H1 (cell line): ENCODE measurements around the gene ZBTB16. TPM values are rescaled to one million over a fixed set of nuclear protein-coding genes. Genes with fewer than 3 reads are reported as not detected.

Experiments
- CTCF ChIA-PET: fragments of 300-600 bp; sonication (Branson Sonifier 250); formaldehyde crosslinking; loops from one replicate; lab custom pipeline; 2021; ENCODE audit not compliant: partially characterized antibody; lab: Charles Lee
- POLR2A ChIA-PET: fragments of 300-600 bp; sonication (Branson Sonifier 250); formaldehyde crosslinking; loops from one replicate; lab custom pipeline; 2021; ENCODE audit warnings: inconsistent platforms; ENCODE audit not compliant: partially characterized antibody; lab: Charles Lee
- DNase-seq, 2 experiments: peaks; one replicate each; pipeline versions ENCODE4 v3.0.0 to v3.0.0-alpha.2; 2010 to 2022; ENCODE audit warnings: low spot score in 2 of 2, low read depth in 1 of 2, mixed read lengths in 1 of 2
- FAIRE-seq: peaks from 2 replicates; lab custom pipeline; 2011; peaks lifted over from hg19 to GRCh38; lab: Jason Lieb, UNC
- H2AFZ ChIP-seq: 2 replicates; pipeline ENCODE4 v1.8.1; 2012; ENCODE audit warnings: low read length, inconsistent platforms
- H2AK5ac ChIP-seq: 2 replicates; pipeline ENCODE4 v1.6.1; 2013; ENCODE audit warnings: low read depth, low read length
- H2BK120ac ChIP-seq: replicated peaks from 2 replicates; pipeline ENCODE3; 2013; ENCODE audit warnings: low read depth, low read length, inconsistent platforms
- H2BK12ac ChIP-seq: 2 replicates; pipeline ENCODE4 v1.6.1; 2013; ENCODE audit warnings: low read depth, low read length
- H2BK15ac ChIP-seq: 2 replicates; pipeline ENCODE4 v1.6.1; 2013; ENCODE audit warnings: low read length
- H2BK20ac ChIP-seq: 2 replicates; pipeline ENCODE4 v1.6.1; 2013; ENCODE audit warnings: low read length
- H2BK5ac ChIP-seq: 2 replicates; pipeline ENCODE4 v1.6.1; 2013; ENCODE audit warnings: low read depth, low read length
- H3K14ac ChIP-seq: 2 replicates; pipeline ENCODE4 v1.6.1; 2013; ENCODE audit warnings: inconsistent platforms; ENCODE audit not compliant: insufficient read length
- H3K18ac ChIP-seq: 2 replicates; pipeline ENCODE4 v1.6.1; 2013; ENCODE audit warnings: low read length; ENCODE audit errors: extremely low read depth
- H3K23ac ChIP-seq: 2 replicates; pipeline ENCODE4 v1.6.1; 2013; ENCODE audit warnings: inconsistent platforms; ENCODE audit not compliant: insufficient read length
- H3K23me2 ChIP-seq: 2 replicates; pipeline ENCODE4 v1.6.1; 2013; ENCODE audit warnings: low read depth, low read length
- H3K27ac ChIP-seq: 2 replicates; pipeline ENCODE4 v1.6.1; 2011; ENCODE audit warnings: low read depth, low read length, inconsistent platforms
- H3K27me3 ChIP-seq, 4 experiments: replicated peaks in 1 of 4; 1 replicate in 1 of 4; 2 replicates in 3 of 4; pipeline versions ENCODE4 v1.6.1 to v1.8.1; 2011 to 2013; ENCODE audit warnings: low read length in 3 of 4, mild to moderate bottlenecking in 3 of 4, inconsistent platforms in 2 of 4, mixed read lengths in 2 of 4, moderate library complexity in 1 of 4; ENCODE audit not compliant: control insufficient read depth in 3 of 4, insufficient read depth in 3 of 4; ENCODE audit errors: extremely low read depth in 1 of 4
- H3K36me3 ChIP-seq, 4 experiments: 2 replicates each; pipeline versions ENCODE4 v1.6.1 to v1.8.1; 2011 to 2013; ENCODE audit warnings: mild to moderate bottlenecking in 4 of 4, low read length in 3 of 4, moderate library complexity in 2 of 4, control low read depth in 1 of 4, inconsistent platforms in 1 of 4; ENCODE audit not compliant: insufficient read depth in 4 of 4, control insufficient read depth in 2 of 4
- H3K4ac ChIP-seq: replicated peaks from 2 replicates; pipeline ENCODE3; 2013; ENCODE audit warnings: low read length, low read depth, mixed read lengths, inconsistent platforms; ENCODE audit not compliant: insufficient read length
- H3K4me1 ChIP-seq, 4 experiments: replicated peaks in 1 of 4; 1 replicate in 1 of 4; 2 replicates in 3 of 4; pipeline versions ENCODE4 v1.6.1 to v1.8.1; 2011 to 2013; ENCODE audit warnings: low read length in 3 of 4, inconsistent platforms in 2 of 4, mixed read lengths in 1 of 4; ENCODE audit not compliant: insufficient read depth in 4 of 4, control insufficient read depth in 3 of 4
- H3K4me2 ChIP-seq, 2 experiments: 2 replicates each; pipeline versions ENCODE4 v1.6.1 to v1.8.1; 2011 to 2013; ENCODE audit warnings: low read depth in 2 of 2, low read length in 2 of 2, control low read depth in 1 of 2, inconsistent platforms in 1 of 2, mild to moderate bottlenecking in 1 of 2; ENCODE audit not compliant: insufficient read depth in 1 of 2
- H3K4me3 ChIP-seq, 4 experiments: fragments of 200-600, 300-600 bp in 1 of 4; sonication (generic), shearing (Covaris generic), sonication (Bioruptor Twin) in 1 of 4; 2 replicates each; pipeline versions ENCODE4 v1.5.1 to v1.8.1; 2011 to 2016; ENCODE audit warnings: low read length in 4 of 4, low read depth in 3 of 4, control low read depth in 2 of 4, inconsistent platforms in 2 of 4, mild to moderate bottlenecking in 2 of 4, mixed read lengths in 1 of 4, moderate library complexity in 1 of 4; ENCODE audit not compliant: insufficient read depth in 2 of 4; ENCODE audit errors: extremely low read depth in 1 of 4
- H3K56ac ChIP-seq: replicated peaks from 2 replicates; pipeline ENCODE3; 2013; ENCODE audit warnings: low read depth, mild to moderate bottlenecking, mixed read lengths, low read length, inconsistent platforms; ENCODE audit not compliant: insufficient read length
- H3K79me1 ChIP-seq: 2 replicates; pipeline ENCODE4 v1.6.1; 2013; ENCODE audit warnings: low read depth, low read length, control low read depth
- H3K79me2 ChIP-seq, 2 experiments: 2 replicates each; pipeline versions ENCODE4 v1.6.1 to v1.8.1; 2012 to 2013; ENCODE audit warnings: low read length in 2 of 2, mild to moderate bottlenecking in 2 of 2, inconsistent platforms in 1 of 2; ENCODE audit not compliant: insufficient read depth in 2 of 2, control insufficient read depth in 1 of 2
- H3K9ac ChIP-seq, 4 experiments: replicated peaks in 1 of 4; 1 replicate in 1 of 4; 2 replicates in 3 of 4; pipeline versions ENCODE4 v1.6.1 to v1.8.1; 2011 to 2013; ENCODE audit warnings: low read depth in 3 of 4, low read length in 3 of 4, control low read depth in 2 of 4, mild to moderate bottlenecking in 2 of 4, moderate library complexity in 2 of 4, inconsistent platforms in 1 of 4; ENCODE audit errors: extremely low read depth in 1 of 4
- H3K9me3 ChIP-seq, 2 experiments: 2 replicates each; pipeline versions ENCODE4 v1.6.1 to v1.8.1; 2012 to 2013; ENCODE audit warnings: mild to moderate bottlenecking in 2 of 2, moderate library complexity in 2 of 2, control low read depth in 1 of 2, inconsistent platforms in 1 of 2, low read depth in 1 of 2, low read length in 1 of 2, mixed read lengths in 1 of 2; ENCODE audit not compliant: insufficient read depth in 2 of 2
- H4K20me1 ChIP-seq, 2 experiments: replicated peaks in 1 of 2; 2 replicates each; pipeline versions ENCODE3 to v1.8.1; 2011 to 2013; ENCODE audit warnings: inconsistent platforms in 2 of 2, low read length in 2 of 2, mild to moderate bottlenecking in 1 of 2; ENCODE audit not compliant: insufficient read depth in 2 of 2, control insufficient read depth in 1 of 2
- H4K5ac ChIP-seq: 2 replicates; pipeline ENCODE4 v1.6.1; 2013; ENCODE audit warnings: low read length, low read depth, mixed read lengths, inconsistent platforms; ENCODE audit not compliant: insufficient read length
- H4K8ac ChIP-seq: 2 replicates; pipeline ENCODE4 v1.8.0; 2013; ENCODE audit warnings: mild to moderate bottlenecking, moderate library complexity, low read length, inconsistent platforms; ENCODE audit not compliant: insufficient read depth; ENCODE audit errors: extremely low read depth
- H4K91ac ChIP-seq: replicated peaks from 2 replicates; pipeline ENCODE3; 2013; ENCODE audit warnings: low read length, mixed read lengths, inconsistent platforms; ENCODE audit not compliant: insufficient read length
- CBX5 ChIP-seq: fragments of 300-800, 300-1000 bp; sonication (generic); IDR thresholded peaks from 2 replicates; pipeline ENCODE4 v1.7.1; 2016; ENCODE audit warnings: antibody characterized with exemption, low read length, low read depth
- GTF2F1 ChIP-seq: IDR thresholded peaks from 2 replicates; pipeline ENCODE4 v1.6.1; 2012; ENCODE audit warnings: low read depth, low read length, improper control_type of control experiment, borderline replicate concordance
- KDM1A ChIP-seq: fragments of 200-600, 300-600 bp; sonication (generic); IDR thresholded peaks from 2 replicates; pipeline ENCODE4 v1.7.1; 2016; ENCODE audit warnings: mild to moderate bottlenecking, low read length, borderline replicate concordance
- NANOG ChIP-seq: IDR thresholded peaks from 2 replicates; pipeline ENCODE4 v1.6.1; 2011; ENCODE audit warnings: low read length, low read depth, mild to moderate bottlenecking, inconsistent platforms; ENCODE audit not compliant: insufficient read depth, poor library complexity, severe bottlenecking
- RBBP5 ChIP-seq: IDR thresholded peaks from 2 replicates; pipeline ENCODE4 v1.7.1; 2012; ENCODE audit warnings: low read depth, mild to moderate bottlenecking, inconsistent platforms, low read length, moderate library complexity, borderline replicate concordance
- SAP30 ChIP-seq: fragments of 300-600 bp; sonication (generic); IDR thresholded peaks from 2 replicates; pipeline ENCODE4 v1.7.1; 2012; ENCODE audit warnings: low read length, moderate library complexity, mild to moderate bottlenecking, inconsistent platforms; ENCODE audit not compliant: insufficient read depth, insufficient replicate concordance
- SP2 ChIP-seq: IDR thresholded peaks from 2 replicates; pipeline ENCODE4 v1.6.1; 2012; ENCODE audit warnings: mild to moderate bottlenecking, low read length, inconsistent platforms
- SP4 ChIP-seq: IDR thresholded peaks from 2 replicates; pipeline ENCODE4 v1.6.1; 2012; ENCODE audit warnings: low read length, inconsistent platforms
- TAF7 ChIP-seq: optimal IDR thresholded peaks from 2 replicates; pipeline ENCODE3; 2011; ENCODE audit warnings: low read depth, mild to moderate bottlenecking, inconsistent platforms, low read length, moderate library complexity, borderline replicate concordance
- TBP ChIP-seq: IDR thresholded peaks from 2 replicates; pipeline ENCODE4 v1.6.1; 2011; ENCODE audit warnings: low read depth, low read length, improper control_type of control experiment
- YY1 ChIP-seq: IDR thresholded peaks from 2 replicates; pipeline ENCODE4 v1.6.1; 2011; ENCODE audit warnings: low read depth, mild to moderate bottlenecking, low read length
- WGBS, 2 experiments: shearing (Covaris generic) in 1 of 2; methylation state at CpG; one replicate each; pipeline versions ENCODE4 v1.1.6 to v1.1.7; 2013 to 2015; ENCODE audit warnings: low lambda C conversion rate in 2 of 2, mixed read lengths in 2 of 2, inconsistent platforms in 1 of 2, low coverage in 1 of 2, missing lambda C conversion rate in 1 of 2; ENCODE audit not compliant: insufficient replicate concordance in 2 of 2, insufficient coverage in 1 of 2, insufficient read length in 1 of 2; ENCODE audit errors: extremely low coverage in 1 of 2, missing lambda C conversion rate in 1 of 2; 5-methylcytosine and 5-hydroxymethylcytosine counted together
- polyA plus RNA-seq, 7 experiments: library from polyadenylated mRNA; depleted of rRNA in 3 of 7; stranded (reverse) in 5 of 7; unstranded in 2 of 7; fragments of >200 nt in 5 of 7; fragments of 200-250 nt in 2 of 7; gene quantifications; 1 replicate in 5 of 7; 2 replicates in 1 of 7; 4 replicates in 1 of 7; pipeline versions ENCODE4 v1.2.1 to v1.2.3, GENCODE V29; 2011 to 2013; ENCODE audit warnings: missing spikeins in 2 of 7, mixed read lengths in 2 of 7
- total RNA-seq: library from RNA; stranded (reverse); fragmentation: NEBNext Ultra II Directional; extraction: Animal tissue kit (Norgen Biotek cat#: 25700); gene quantifications from 2 replicates; pipeline ENCODE4 v1.2.1, GENCODE V29; 2021
- TF ChIP-seq, protein P1 (sequence below), 3 experiments: IDR thresholded peaks; 1 replicate in 2 of 3; 2 replicates in 1 of 3; pipeline versions ENCODE4 v1.5.1 to v1.6.1; 2011; ENCODE audit warnings: low read length in 3 of 3, mild to moderate bottlenecking in 3 of 3, inconsistent platforms in 2 of 3, low read depth in 1 of 3, moderate library complexity in 1 of 3; ENCODE audit not compliant: insufficient read depth in 1 of 3; ENCODE audit errors: control extremely low read depth in 1 of 3

The ZBTB16 gene
- total and polyA plus RNA-seq, 2 of the 8 experiments (the other 6 are each of a cell fraction or from before 2014, with no cell fraction given): 0.12 to 0.61 TPM

DNA sequence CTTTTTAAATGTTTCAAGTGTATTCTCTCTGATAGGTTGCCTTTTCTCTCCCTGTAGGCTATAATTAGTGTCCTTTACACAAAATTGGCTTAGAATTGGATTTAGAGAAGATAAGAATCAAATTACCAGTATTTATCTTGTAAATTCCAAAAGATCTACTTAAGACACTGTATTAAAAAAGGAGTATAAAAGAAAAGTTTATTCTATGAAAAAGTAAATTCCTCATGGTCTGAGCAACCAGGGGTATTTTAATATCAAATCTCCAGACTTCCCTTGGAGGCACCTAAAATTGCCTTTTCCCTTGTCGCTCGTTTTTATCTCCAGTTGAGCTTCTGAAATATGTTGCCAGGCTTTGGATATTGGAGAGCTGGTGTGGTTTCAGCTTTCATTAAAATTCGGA is 36.4 kb downstream of the ZBTB16 start:
- POLR2A ChIA-PET: no interaction called here
- TF ChIP-seq, protein P1, sequence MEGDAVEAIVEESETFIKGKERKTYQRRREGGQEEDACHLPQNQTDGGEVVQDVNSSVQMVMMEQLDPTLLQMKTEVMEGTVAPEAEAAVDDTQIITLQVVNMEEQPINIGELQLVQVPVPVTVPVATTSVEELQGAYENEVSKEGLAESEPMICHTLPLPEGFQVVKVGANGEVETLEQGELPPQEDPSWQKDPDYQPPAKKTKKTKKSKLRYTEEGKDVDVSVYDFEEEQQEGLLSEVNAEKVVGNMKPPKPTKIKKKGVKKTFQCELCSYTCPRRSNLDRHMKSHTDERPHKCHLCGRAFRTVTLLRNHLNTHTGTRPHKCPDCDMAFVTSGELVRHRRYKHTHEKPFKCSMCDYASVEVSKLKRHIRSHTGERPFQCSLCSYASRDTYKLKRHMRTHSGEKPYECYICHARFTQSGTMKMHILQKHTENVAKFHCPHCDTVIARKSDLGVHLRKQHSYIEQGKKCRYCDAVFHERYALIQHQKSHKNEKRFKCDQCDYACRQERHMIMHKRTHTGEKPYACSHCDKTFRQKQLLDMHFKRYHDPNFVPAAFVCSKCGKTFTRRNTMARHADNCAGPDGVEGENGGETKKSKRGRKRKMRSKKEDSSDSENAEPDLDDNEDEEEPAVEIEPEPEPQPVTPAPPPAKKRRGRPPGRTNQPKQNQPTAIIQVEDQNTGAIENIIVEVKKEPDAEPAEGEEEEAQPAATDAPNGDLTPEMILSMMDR (IDR thresholded peaks at IDR 0.05; ENCODE audit: control extremely low read depth in 1 of 3, insufficient read depth in 1 of 3, low read depth in 1 of 3, low read length in 3 of 3): no peak
- TF ChIP-seq SP2 (no peak), KDM1A (no peak), CBX5 (no peak), YY1 (no peak), SP4 (no peak), GTF2F1 (no peak), RBBP5 (no peak), TAF7 (no peak), TBP (no peak), SAP30 (no peak), NANOG (no peak)

More for the DNA sequence above, 36.4 kb downstream of the ZBTB16 start:
- no peaks in the 10 kb centered on the region for H3K9me3 ChIP-seq
- no peak overlapping the region for H3K4ac ChIP-seq
- H3K27me3 ChIP-seq: no peaks in the 10 kb centered on the region
- H2BK15ac ChIP-seq: no peak overlapping the region
- no peak overlapping the region for H3K56ac ChIP-seq
- H2BK20ac ChIP-seq: no peak overlapping the region
- H4K5ac ChIP-seq: no peak overlapping the region
- no peak overlapping the region for H3K14ac ChIP-seq
- H3K4me2 ChIP-seq: no peak overlapping the region
- no peak overlapping the region for H2BK120ac ChIP-seq
- H4K8ac ChIP-seq: no peak overlapping the region
- no peaks in the 10 kb centered on the region for H4K20me1 ChIP-seq
- WGBS, 2 experiments: 88% methylated on average over 3 of the region's 3 CpGs; no CpG with 5 or more reads in 1 of the 2 experiments
- no peak overlapping the region for H3K27ac ChIP-seq
- no peak overlapping the region for H2AK5ac ChIP-seq
- no peak overlapping the region for H3K18ac ChIP-seq
- CTCF ChIA-PET: interaction anchor here (1.0 kb wide), 1 partner anchor 17 kb away, joined by 3 read pairs; no protein-coding TSS in a partner anchor
- H3K23ac ChIP-seq: no peak overlapping the region
- no peak overlapping the region for H3K9ac ChIP-seq
- peaks cover 0 to 7% (median 1%) of the 10 kb centered on the region in 4 experiments; a peak in 4 of 7 replicates for H3K4me1 ChIP-seq
- no peaks in the 10 kb centered on the region for H3K79me2 ChIP-seq
- no peak overlapping the region for H2BK12ac ChIP-seq
- no peak overlapping the region for H2AFZ ChIP-seq
- no peaks in the 10 kb centered on the region for H3K23me2 ChIP-seq
- H3K4me3 ChIP-seq: no peak overlapping the region
- H2BK5ac ChIP-seq: no peak overlapping the region
- H3K36me3 ChIP-seq: no peaks in the 10 kb centered on the region
- no peak for FAIRE-seq
- H3K79me1 ChIP-seq: no peaks in the 10 kb centered on the region; the same call in 1 of the 2 replicates
- no peak for DNase-seq
- H4K91ac ChIP-seq: no peak overlapping the region
